Measurements from ENCODE around the gene TAF7.
A peak's percentile ranks its signal among the peaks of the same experiment; 100 is the strongest.

Gene TAF7

DNA sequence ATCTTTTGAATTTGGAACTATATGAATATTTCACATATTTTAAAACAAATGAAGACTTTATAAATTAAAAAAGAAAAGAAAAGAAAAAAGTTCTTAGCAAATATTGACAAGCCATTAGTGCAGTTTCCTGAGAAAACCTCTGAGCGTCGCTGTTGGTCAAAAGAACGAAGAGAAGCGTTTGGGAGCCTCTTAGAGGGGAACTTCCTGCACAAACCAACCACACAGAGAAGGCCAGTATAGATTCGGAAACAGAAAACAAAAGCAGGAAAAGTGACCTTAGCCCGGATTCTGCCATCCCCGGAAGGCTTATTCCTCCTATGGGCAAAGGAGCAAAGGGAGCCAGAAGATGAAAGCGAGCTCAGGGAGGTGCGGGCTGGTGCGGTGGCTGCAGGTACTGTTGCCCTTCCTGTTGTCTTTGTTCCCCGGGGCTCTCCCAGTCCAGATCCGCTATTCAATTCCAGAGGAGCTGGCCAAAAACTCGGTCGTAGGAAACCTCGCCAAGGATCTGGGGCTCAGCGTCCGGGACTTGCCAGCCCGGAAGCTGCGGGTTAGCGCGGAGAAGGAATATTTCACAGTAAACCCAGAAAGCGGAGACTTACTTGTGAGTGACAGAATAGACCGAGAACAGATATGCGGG is 39.3 kb upstream of the TAF7 start, which contains the start of gene PCDHGB2:
Gene PCDHGB2 (plus strand): TSS at position 205 of the 637 bp plus-strand sequence. CDS start 142 bp downstream, at position 347.
- H3K4me3 ChIP-seq (ENCODE audit: low read depth, low read length): peak within 1 kb of the TSS; percentile 32
- in situ Hi-C loops (cut with HindIII; ENCODE audit: low sequenced_read_pairs): no loop called here
- peak; percentile 33 for DNase-seq (ENCODE audit: low read depth, low spot score)
- TF ChIP-seq, protein P1, sequence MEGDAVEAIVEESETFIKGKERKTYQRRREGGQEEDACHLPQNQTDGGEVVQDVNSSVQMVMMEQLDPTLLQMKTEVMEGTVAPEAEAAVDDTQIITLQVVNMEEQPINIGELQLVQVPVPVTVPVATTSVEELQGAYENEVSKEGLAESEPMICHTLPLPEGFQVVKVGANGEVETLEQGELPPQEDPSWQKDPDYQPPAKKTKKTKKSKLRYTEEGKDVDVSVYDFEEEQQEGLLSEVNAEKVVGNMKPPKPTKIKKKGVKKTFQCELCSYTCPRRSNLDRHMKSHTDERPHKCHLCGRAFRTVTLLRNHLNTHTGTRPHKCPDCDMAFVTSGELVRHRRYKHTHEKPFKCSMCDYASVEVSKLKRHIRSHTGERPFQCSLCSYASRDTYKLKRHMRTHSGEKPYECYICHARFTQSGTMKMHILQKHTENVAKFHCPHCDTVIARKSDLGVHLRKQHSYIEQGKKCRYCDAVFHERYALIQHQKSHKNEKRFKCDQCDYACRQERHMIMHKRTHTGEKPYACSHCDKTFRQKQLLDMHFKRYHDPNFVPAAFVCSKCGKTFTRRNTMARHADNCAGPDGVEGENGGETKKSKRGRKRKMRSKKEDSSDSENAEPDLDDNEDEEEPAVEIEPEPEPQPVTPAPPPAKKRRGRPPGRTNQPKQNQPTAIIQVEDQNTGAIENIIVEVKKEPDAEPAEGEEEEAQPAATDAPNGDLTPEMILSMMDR (IDR thresholded peaks at IDR 0.05; ENCODE audit: low read depth, low read length): peak; percentile 38

DNA sequence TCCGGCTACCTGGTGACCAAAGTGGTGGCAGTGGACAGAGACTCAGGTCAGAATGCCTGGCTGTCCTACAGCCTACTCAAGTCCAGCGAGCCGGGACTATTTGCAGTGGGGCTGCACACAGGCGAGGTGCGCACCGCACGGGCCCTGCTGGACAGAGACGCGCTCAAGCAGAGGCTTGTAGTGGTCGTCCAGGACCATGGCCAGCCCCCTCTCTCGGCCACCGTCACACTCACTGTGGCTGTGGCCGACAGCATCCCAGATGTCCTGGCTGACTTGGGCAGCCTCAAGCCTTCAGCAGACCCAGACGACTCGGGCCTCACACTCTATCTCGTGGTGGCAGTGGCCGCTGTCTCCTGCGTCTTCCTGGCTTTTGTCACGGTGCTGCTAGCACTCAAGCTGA is 36.4 kb upstream of the TAF7 start:
- in situ Hi-C loops (cut with HindIII; ENCODE audit: low sequenced_read_pairs): no loop called here
- TF ChIP-seq, protein P1 (IDR thresholded peaks at IDR 0.05; ENCODE audit: low read depth, low read length): no peak
- DNase-seq (ENCODE audit: low read depth, low spot score): no peak
- H3K4me3 ChIP-seq (ENCODE audit: low read depth, low read length): no peak overlapping the region

DNA sequence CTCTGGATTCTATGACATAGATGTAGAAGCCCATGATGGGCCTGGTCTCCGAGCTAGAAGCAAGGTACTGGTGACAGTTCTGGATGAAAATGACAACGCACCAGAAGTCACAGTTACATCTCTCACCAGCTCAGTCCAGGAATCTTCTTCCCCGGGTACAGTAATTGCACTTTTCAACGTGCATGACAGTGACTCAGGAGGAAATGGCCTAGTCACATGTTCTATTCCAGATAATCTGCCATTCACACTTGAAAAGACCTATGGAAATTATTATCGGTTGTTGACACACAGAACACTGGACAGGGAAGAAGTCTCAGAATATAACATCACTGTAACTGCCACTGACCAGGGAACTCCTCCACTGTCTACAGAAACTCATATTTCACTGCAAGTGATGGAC is 35.5 kb upstream of the TAF7 start:
- DNase-seq (ENCODE audit: low read depth, low spot score): no peak
- H3K4me3 ChIP-seq (ENCODE audit: low read depth, low read length): no peak overlapping the region
- in situ Hi-C loops (cut with HindIII; ENCODE audit: low sequenced_read_pairs): no loop called here
- TF ChIP-seq, protein P1 (IDR thresholded peaks at IDR 0.05; ENCODE audit: low read depth, low read length): no peak

DNA sequence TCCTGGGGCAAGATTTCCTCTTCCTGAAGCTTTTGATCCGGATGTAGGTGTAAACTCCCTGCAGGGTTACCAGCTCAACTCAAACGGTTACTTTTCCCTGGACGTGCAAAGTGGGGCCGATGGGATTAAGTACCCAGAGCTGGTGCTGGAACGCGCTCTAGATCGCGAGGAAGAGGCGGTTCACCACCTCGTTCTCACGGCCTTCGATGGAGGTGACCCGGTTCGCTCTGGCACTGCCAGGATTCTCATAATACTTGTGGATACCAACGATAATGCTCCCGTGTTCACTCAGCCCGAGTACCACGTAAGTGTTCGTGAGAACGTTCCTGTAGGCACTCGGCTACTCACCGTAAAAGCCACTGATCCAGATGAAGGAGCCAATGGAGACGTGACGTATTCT is 35.1 kb upstream of the TAF7 start:
- no peak for DNase-seq (ENCODE audit: low read depth, low spot score)
- TF ChIP-seq, protein P1 (IDR thresholded peaks at IDR 0.05; ENCODE audit: low read depth, low read length): no peak
- in situ Hi-C loops (cut with HindIII; ENCODE audit: low sequenced_read_pairs): no loop called here
- H3K4me3 ChIP-seq (ENCODE audit: low read depth, low read length): peak overlapping the region; percentile 35

DNA sequence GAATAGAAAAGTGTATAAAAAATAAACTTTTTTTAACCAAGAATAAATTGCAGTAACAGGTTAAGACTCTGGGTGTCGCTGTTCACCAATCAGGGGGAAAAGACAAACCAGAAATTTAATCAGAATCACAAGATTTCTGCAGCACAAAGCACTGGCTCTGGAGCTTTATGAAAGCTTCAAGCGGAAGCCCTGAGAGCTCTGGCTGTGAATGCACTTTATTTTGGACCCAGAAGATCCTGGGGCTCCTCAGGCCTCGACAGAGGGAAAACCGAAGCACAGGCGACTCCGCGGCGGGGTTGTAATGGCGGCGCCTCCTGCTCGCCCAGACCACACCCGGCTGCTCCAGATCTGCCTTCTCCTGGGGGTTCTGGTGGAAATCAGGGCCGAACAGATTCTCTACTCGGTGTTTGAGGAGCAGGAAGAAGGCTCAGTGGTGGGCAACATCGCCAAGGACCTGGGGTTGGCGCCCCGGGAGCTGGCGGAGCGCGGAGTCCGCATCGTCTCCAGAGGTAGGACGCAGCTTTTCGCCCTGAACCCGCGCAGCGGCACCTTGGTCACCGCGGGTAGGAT is 34.4 kb upstream of the TAF7 start, which contains the start of gene PCDHGA4:
Gene PCDHGA4 (plus strand): TSS at position 122 of the 570 bp plus-strand sequence. CDS start 87 bp downstream, at position 209.
- TF ChIP-seq, protein P1 (IDR thresholded peaks at IDR 0.05; ENCODE audit: low read depth, low read length): peak; percentile 43
- in situ Hi-C loops (cut with HindIII; ENCODE audit: low sequenced_read_pairs): no loop called here
- peak within 1 kb of the TSS; percentile 35 for H3K4me3 ChIP-seq (ENCODE audit: low read depth, low read length)
- DNase-seq (ENCODE audit: low read depth, low spot score): no peak

DNA sequence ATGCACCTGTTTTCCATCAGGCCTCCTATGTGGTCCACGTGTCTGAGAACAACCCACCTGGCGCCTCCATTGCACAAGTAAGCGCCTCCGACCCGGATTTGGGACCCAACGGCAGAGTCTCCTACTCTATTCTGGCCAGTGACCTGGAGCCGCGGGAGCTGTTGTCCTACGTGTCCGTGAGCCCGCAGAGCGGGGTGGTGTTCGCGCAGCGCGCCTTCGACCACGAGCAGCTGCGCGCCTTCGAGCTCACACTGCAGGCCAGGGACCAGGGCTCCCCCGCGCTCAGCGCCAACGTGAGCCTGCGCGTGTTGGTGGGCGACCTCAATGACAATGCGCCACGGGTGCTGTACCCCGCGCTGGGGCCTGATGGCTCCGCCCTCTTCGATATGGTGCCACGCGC is 31.0 kb upstream of the TAF7 start:
- in situ Hi-C loops (cut with HindIII; ENCODE audit: low sequenced_read_pairs): no loop called here
- no peak overlapping the region for H3K4me3 ChIP-seq (ENCODE audit: low read depth, low read length)
- DNase-seq (ENCODE audit: low read depth, low spot score): no peak
- TF ChIP-seq, protein P1 (IDR thresholded peaks at IDR 0.05; ENCODE audit: low read depth, low read length): no peak

All from astrocyte of the spinal cord (primary cell).